HG03442 (cell line): Measurements from ENCODE around the gene CHI3L1.
"Not testable (repeated sequence)": the region's sequence is repeated elsewhere in the genome, so short reads cannot be mapped to it uniquely, and the experiment has no call there.

Experiments
- ATAC-seq: cut with Tn5 transposase; IDR thresholded peaks from one replicate; pipeline ENCODE4 v1.9.1; 2021; ENCODE audit warnings: mild to moderate bottlenecking, moderate library complexity; ENCODE audit not compliant: unreplicated experiment

CHI3L1 gene

GRCh38 chr1:203186446-203187303, at the start of gene CHI3L1:
TSS of gene CHI3L1 (minus strand) at chr1:203186704. CDS start at chr1:203186623, 81 bp downstream.
- ATAC-seq = no peak

GRCh38 chr1:203234901-203235300, 48.4 kb upstream of the CHI3L1 start:
- not testable (repeated sequence) for ATAC-seq

GRCh38 chr1:203229471-203230135, 43.1 kb upstream of the CHI3L1 start, which contains the start of gene CHIT1:
TSS of gene CHIT1 (minus strand) at chr1:203229673. CDS start at chr1:203229636, 37 bp downstream.
- ATAC-seq = no peak

- no peak for ATAC-seq
Measured at GRCh38 chr1:203228670-203229069, 42.2 kb upstream of the CHI3L1 start.

- no peak for ATAC-seq
Measured at GRCh38 chr1:203227371-203228083, 41.0 kb upstream of the CHI3L1 start.

- no peak for ATAC-seq
Measured at GRCh38 chr1:203225071-203225470, 38.6 kb upstream of the CHI3L1 start.

- ATAC-seq = no peak
Measured at GRCh38 chr1:203223012-203223775, 36.7 kb upstream of the CHI3L1 start.

- ATAC-seq = no peak
Measured at GRCh38 chr1:203219934-203220333, 33.4 kb upstream of the CHI3L1 start.

- ATAC-seq = no peak
Measured at GRCh38 chr1:203219171-203219570, 32.7 kb upstream of the CHI3L1 start.

GRCh38 chr1:203217668-203218067, 31.2 kb upstream of the CHI3L1 start:
- no peak for ATAC-seq

GRCh38 chr1:203217139-203217655, 30.7 kb upstream of the CHI3L1 start:
- no peak for ATAC-seq

- ATAC-seq = no peak
Measured at GRCh38 chr1:203216274-203217138, 30.0 kb upstream of the CHI3L1 start.

GRCh38 chr1:203215573-203215972, 29.1 kb upstream of the CHI3L1 start:
- no peak for ATAC-seq

GRCh38 chr1:203214871-203215270, 28.4 kb upstream of the CHI3L1 start:
- ATAC-seq = no peak

- ATAC-seq = no peak
Measured at GRCh38 chr1:203213126-203213525, 26.6 kb upstream of the CHI3L1 start.

GRCh38 chr1:203211812-203212211, 25.3 kb upstream of the CHI3L1 start:
- ATAC-seq = no peak

GRCh38 chr1:203210988-203211387, 24.5 kb upstream of the CHI3L1 start:
- ATAC-seq = no peak

- no peak for ATAC-seq
Measured at GRCh38 chr1:203210350-203210749, 23.8 kb upstream of the CHI3L1 start.

GRCh38 chr1:203208181-203208580, 21.7 kb upstream of the CHI3L1 start:
- ATAC-seq = no peak
